GM12878 (cell line): Measurements from ENCODE around the gene PHRF1. TPM values are rescaled to one million over a fixed set of nuclear protein-coding genes. Genes with fewer than 3 reads are reported as not detected.

Experiments
- CREB1 ChIP-seq: IDR thresholded peaks from 2 replicates; pipeline ENCODE4 v1.6.1; 2012; ENCODE audit warnings: low read depth, mild to moderate bottlenecking, inconsistent platforms
- DPF2 ChIP-seq: fragments of 450-650 bp; IDR thresholded peaks from 2 replicates; pipeline ENCODE4 v1.6.1; 2017; ENCODE audit warnings: mild to moderate bottlenecking
- FOS ChIP-seq: IDR thresholded peaks from 3 replicates; pipeline ENCODE4 v1.6.1; 2011; ENCODE audit warnings: borderline replicate concordance; ENCODE audit not compliant: insufficient read length; ENCODE audit errors: extremely low read depth
- IKZF1 ChIP-seq: fragments of 450-650 bp; conservative IDR thresholded peaks from 2 replicates; pipeline ENCODE4 v1.6.1; 2017; ENCODE audit warnings: antibody characterized with exemption, mild to moderate bottlenecking
- KDM1A ChIP-seq: fragments of 200-600 bp; sonication (generic); IDR thresholded peaks from 2 replicates; pipeline ENCODE4 v1.6.1; 2016; ENCODE audit warnings: borderline replicate concordance
- LARP7 ChIP-seq: fragments of 450-650 bp; IDR thresholded peaks from 2 replicates; pipeline ENCODE4 v1.6.1; 2017; ENCODE audit warnings: mild to moderate bottlenecking
- POLR2AphosphoS2 ChIP-seq: IDR thresholded peaks from 2 replicates; pipeline ENCODE4 v1.6.1; 2011; ENCODE audit warnings: low read depth, mild to moderate bottlenecking, low read length, improper control_type of control experiment, moderate library complexity
- POU2F2 ChIP-seq: IDR thresholded peaks from 3 replicates; pipeline ENCODE4 v1.6.1; 2011; ENCODE audit warnings: low read depth, mild to moderate bottlenecking, low read length, borderline replicate concordance
- RB1 ChIP-seq: fragments of 450-650 bp; formaldehyde crosslinking; IDR thresholded peaks from 2 replicates; pipeline ENCODE4 v1.6.1; 2017; ENCODE audit warnings: mild to moderate bottlenecking, borderline replicate concordance
- ZBED1 ChIP-seq: IDR thresholded peaks from 2 replicates; pipeline ENCODE4 v1.6.1; 2016; ENCODE audit warnings: borderline replicate concordance
- ZNF274 ChIP-seq: IDR thresholded peaks from one replicate; pipeline ENCODE4 v1.8.0; 2011; ENCODE audit not compliant: insufficient read length, insufficient read depth
- polyA plus RNA-seq, 11 experiments: library from polyadenylated mRNA; depleted of rRNA in 4 of 11; unstranded in 6 of 11; stranded (reverse) in 5 of 11; fragments of >200 nt; fragmentation: Nextera tagmentation in 4 of 11; fragmentation: Illumina TruSeq in 1 of 11; extraction: Ambion mirVana in 4 of 11; extraction: Trizol in 1 of 11; gene quantifications; 1 replicate in 1 of 11; 2 replicates in 10 of 11; pipeline versions ENCODE4 v1.2.1 to v1.2.3, GENCODE V29; 2011 to 2016; ENCODE audit warnings: inconsistent platforms in 2 of 11, missing spikeins in 2 of 11, low read depth in 1 of 11
- total RNA-seq, 4 experiments: library from RNA; depleted of rRNA in 3 of 4; stranded (reverse); fragments of >200 nt in 3 of 4; fragmentation: Illumina TruSeq in 1 of 4; extraction: Trizol in 1 of 4; gene quantifications; 2 replicates each; pipeline versions ENCODE4 v1.2.1 to v1.2.3, GENCODE V29; 2013 to 2021
- TF ChIP-seq, protein P1 (sequence below): fragments of 450-650 bp; IDR thresholded peaks from 2 replicates; pipeline ENCODE4 v1.6.1; 2016; ENCODE audit warnings: mild to moderate bottlenecking, moderate library complexity, borderline replicate concordance
- TF ChIP-seq, protein P2 (sequence below): fragments of 450-650 bp; IDR thresholded peaks from 2 replicates; pipeline ENCODE4 v1.6.1; 2017; ENCODE audit warnings: mild to moderate bottlenecking, moderate library complexity
- TF ChIP-seq, protein P3 (sequence below): IDR thresholded peaks from 2 replicates; pipeline ENCODE4 v1.6.1; 2011; ENCODE audit warnings: low read depth, mild to moderate bottlenecking, low read length, moderate library complexity, borderline replicate concordance; ENCODE audit errors: extremely low read depth
- TF ChIP-seq, protein P4 (sequence below): fragments of 450-650 bp; conservative IDR thresholded peaks from 2 replicates; pipeline ENCODE4 v1.6.1; 2017; ENCODE audit warnings: mild to moderate bottlenecking, moderate library complexity
- TF ChIP-seq, protein P5 (sequence below): fragments of 450-650 bp; IDR thresholded peaks from 2 replicates; pipeline ENCODE4 v1.6.1; 2014; ENCODE audit warnings: mild to moderate bottlenecking

PHRF1 gene
- total and polyA plus RNA-seq, 10 of the 15 experiments (the other 5 are each of a cell fraction or from before 2014, with no cell fraction given) = 0.13 to 43.5 (median 15.1) TPM

DNA sequence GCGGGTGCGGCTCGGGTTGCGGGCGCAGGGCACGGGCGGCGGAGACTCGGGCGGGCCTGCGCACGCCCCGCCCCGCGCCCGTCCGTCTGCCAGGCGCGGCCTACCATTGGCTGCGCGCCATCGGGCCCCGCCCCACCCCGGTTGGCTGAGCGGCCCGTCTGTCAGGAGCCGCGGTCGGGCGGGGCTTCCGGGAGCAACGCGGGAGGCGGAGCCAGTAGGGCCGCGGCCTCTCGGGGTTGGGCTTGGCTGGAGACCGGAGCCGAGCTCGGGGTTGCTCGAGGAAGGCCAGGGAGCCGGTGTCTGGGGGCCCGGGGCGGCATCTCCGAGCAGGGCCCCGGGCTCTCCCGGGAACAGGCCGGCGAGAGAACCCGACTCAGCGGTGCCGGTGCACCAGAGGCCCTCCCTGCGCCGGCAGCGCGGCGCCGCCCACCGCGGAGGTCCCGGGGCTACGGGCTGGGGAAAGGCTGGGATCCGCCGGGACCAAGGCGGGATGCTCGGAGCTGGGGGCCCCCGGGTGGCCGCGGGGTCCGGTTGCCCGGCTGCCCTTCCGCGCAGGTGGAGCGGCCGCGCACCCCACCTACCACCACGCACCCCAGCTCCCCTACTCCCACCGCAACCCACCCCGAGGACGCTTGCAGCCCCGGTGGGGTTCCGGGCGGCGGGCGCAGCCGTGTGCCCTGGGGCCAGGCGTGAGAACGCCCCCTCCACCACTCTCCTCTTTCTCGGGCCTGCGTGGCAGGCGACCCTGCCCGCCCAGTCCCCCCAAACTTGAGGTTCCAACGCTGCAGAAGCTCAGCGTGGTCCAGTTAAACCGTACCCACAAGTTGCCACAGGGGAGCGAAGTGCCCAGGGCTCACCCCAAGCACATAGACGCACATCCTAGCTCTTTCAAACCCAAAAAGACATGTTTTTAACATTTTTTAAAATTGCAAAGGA, 40.5 kb upstream of the PHRF1 start, which contains the start of gene HRAS (continued):
- TF ChIP-seq CREB1 = peak; percentile 56; the same call in 1 of the 2 replicates
- no peak for TF ChIP-seq RB1
- 0 out of 2 replicates have a peak, but pooled peaks have one; percentile 47 for TF ChIP-seq POLR2AphosphoS2
- TF ChIP-seq, protein P1, sequence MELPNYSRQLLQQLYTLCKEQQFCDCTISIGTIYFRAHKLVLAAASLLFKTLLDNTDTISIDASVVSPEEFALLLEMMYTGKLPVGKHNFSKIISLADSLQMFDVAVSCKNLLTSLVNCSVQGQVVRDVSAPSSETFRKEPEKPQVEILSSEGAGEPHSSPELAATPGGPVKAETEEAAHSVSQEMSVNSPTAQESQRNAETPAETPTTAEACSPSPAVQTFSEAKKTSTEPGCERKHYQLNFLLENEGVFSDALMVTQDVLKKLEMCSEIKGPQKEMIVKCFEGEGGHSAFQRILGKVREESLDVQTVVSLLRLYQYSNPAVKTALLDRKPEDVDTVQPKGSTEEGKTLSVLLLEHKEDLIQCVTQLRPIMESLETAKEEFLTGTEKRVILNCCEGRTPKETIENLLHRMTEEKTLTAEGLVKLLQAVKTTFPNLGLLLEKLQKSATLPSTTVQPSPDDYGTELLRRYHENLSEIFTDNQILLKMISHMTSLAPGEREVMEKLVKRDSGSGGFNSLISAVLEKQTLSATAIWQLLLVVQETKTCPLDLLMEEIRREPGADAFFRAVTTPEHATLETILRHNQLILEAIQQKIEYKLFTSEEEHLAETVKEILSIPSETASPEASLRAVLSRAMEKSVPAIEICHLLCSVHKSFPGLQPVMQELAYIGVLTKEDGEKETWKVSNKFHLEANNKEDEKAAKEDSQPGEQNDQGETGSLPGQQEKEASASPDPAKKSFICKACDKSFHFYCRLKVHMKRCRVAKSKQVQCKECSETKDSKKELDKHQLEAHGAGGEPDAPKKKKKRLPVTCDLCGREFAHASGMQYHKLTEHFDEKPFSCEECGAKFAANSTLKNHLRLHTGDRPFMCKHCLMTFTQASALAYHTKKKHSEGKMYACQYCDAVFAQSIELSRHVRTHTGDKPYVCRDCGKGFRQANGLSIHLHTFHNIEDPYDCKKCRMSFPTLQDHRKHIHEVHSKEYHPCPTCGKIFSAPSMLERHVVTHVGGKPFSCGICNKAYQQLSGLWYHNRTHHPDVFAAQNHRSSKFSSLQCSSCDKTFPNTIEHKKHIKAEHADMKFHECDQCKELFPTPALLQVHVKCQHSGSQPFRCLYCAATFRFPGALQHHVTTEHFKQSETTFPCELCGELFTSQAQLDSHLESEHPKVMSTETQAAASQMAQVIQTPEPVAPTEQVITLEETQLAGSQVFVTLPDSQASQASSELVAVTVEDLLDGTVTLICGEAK = peak; percentile 14; the same call in 1 of the 2 replicates
- TF ChIP-seq, protein P2, sequence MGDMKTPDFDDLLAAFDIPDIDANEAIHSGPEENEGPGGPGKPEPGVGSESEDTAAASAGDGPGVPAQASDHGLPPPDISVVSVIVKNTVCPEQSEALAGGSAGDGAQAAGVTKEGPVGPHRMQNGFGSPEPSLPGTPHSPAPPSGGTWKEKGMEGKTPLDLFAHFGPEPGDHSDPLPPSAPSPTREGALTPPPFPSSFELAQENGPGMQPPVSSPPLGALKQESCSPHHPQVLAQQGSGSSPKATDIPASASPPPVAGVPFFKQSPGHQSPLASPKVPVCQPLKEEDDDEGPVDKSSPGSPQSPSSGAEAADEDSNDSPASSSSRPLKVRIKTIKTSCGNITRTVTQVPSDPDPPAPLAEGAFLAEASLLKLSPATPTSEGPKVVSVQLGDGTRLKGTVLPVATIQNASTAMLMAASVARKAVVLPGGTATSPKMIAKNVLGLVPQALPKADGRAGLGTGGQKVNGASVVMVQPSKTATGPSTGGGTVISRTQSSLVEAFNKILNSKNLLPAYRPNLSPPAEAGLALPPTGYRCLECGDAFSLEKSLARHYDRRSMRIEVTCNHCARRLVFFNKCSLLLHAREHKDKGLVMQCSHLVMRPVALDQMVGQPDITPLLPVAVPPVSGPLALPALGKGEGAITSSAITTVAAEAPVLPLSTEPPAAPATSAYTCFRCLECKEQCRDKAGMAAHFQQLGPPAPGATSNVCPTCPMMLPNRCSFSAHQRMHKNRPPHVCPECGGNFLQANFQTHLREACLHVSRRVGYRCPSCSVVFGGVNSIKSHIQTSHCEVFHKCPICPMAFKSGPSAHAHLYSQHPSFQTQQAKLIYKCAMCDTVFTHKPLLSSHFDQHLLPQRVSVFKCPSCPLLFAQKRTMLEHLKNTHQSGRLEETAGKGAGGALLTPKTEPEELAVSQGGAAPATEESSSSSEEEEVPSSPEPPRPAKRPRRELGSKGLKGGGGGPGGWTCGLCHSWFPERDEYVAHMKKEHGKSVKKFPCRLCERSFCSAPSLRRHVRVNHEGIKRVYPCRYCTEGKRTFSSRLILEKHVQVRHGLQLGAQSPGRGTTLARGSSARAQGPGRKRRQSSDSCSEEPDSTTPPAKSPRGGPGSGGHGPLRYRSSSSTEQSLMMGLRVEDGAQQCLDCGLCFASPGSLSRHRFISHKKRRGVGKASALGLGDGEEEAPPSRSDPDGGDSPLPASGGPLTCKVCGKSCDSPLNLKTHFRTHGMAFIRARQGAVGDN = 0 out of 2 replicates have a peak, but pooled peaks have one; percentile 38
- no peak for TF ChIP-seq KDM1A
- TF ChIP-seq, protein P3, sequence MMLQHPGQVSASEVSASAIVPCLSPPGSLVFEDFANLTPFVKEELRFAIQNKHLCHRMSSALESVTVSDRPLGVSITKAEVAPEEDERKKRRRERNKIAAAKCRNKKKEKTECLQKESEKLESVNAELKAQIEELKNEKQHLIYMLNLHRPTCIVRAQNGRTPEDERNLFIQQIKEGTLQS = no peak
- TF ChIP-seq ZNF274 = no peak
- no peak for TF ChIP-seq ZBED1
- TF ChIP-seq, protein P4, sequence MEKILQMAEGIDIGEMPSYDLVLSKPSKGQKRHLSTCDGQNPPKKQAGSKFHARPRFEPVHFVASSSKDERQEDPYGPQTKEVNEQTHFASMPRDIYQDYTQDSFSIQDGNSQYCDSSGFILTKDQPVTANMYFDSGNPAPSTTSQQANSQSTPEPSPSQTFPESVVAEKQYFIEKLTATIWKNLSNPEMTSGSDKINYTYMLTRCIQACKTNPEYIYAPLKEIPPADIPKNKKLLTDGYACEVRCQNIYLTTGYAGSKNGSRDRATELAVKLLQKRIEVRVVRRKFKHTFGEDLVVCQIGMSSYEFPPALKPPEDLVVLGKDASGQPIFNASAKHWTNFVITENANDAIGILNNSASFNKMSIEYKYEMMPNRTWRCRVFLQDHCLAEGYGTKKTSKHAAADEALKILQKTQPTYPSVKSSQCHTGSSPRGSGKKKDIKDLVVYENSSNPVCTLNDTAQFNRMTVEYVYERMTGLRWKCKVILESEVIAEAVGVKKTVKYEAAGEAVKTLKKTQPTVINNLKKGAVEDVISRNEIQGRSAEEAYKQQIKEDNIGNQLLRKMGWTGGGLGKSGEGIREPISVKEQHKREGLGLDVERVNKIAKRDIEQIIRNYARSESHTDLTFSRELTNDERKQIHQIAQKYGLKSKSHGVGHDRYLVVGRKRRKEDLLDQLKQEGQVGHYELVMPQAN = peak; percentile 71
- peak; percentile 6; the same call in 1 of the 3 replicates for TF ChIP-seq POU2F2
- TF ChIP-seq DPF2 = peak; percentile 100
- TF ChIP-seq LARP7 = peak; percentile 93; the same call in 1 of the 2 replicates
- TF ChIP-seq, protein P5, sequence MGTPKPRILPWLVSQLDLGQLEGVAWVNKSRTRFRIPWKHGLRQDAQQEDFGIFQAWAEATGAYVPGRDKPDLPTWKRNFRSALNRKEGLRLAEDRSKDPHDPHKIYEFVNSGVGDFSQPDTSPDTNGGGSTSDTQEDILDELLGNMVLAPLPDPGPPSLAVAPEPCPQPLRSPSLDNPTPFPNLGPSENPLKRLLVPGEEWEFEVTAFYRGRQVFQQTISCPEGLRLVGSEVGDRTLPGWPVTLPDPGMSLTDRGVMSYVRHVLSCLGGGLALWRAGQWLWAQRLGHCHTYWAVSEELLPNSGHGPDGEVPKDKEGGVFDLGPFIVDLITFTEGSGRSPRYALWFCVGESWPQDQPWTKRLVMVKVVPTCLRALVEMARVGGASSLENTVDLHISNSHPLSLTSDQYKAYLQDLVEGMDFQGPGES = peak; percentile 84
- peak; percentile 51 for TF ChIP-seq FOS
- peak; percentile 88 for TF ChIP-seq IKZF1
